Peyer's patch (tissue), 4 donors: Measurements from ENCODE around the gene CGNL1. TPM values are rescaled to one million over a fixed set of nuclear protein-coding genes. Genes with fewer than 3 reads are reported as not detected.

ENCODE experiments used
- DNase-seq, 3 donors: peaks; one replicate each; pipeline ENCODE4 v3.0.0-alpha.2; 2017 to 2019
- H3K27ac ChIP-seq, 4 donors: fragments of 200-600 bp; sonication (generic); one replicate each; pipeline ENCODE4 v1.5.1; 2016 to 2019
- H3K27me3 ChIP-seq, 2 donors: fragments of 200-600 bp; sonication (generic); one replicate each; pipeline ENCODE4 v1.5.1; 2019
- H3K36me3 ChIP-seq, 3 donors: fragments of 200-600 bp; sonication (generic); one replicate each; pipeline ENCODE4 v1.5.1; 2016 to 2019
- H3K4me1 ChIP-seq, 4 donors: fragments of 200-600 bp; sonication (generic); one replicate each; pipeline ENCODE4 v1.5.1; 2016 to 2019
- H3K4me3 ChIP-seq, 4 donors: fragments of 200-600 bp; sonication (generic); 1 replicate in 3 of 4; 2 replicates in 1 of 4; pipeline ENCODE4 v1.5.1; 2016 to 2019; ENCODE audit warnings: mild to moderate bottlenecking in 1 of 4
- H3K9me3 ChIP-seq, 4 donors: fragments of 200-600 bp; sonication (generic); one replicate each; pipeline ENCODE4 v1.5.1; 2016 to 2019; ENCODE audit warnings: mild to moderate bottlenecking in 1 of 4
- POLR2A ChIP-seq, 2 donors: fragments of 450-650 bp; IDR thresholded peaks; one replicate each; pipeline ENCODE4 v1.5.1; 2017; ENCODE audit warnings: antibody characterized with exemption in 2 of 2, mild to moderate bottlenecking in 2 of 2, moderate library complexity in 2 of 2
- total RNA-seq, 4 donors: library from RNA; depleted of rRNA; stranded (reverse); fragments of >200 nt; gene quantifications; one replicate each; pipeline ENCODE4 v1.1.0, GENCODE V29; 2016
- TF ChIP-seq, protein P1 (sequence below), 6 experiments: fragments of 450-650 bp in 4 of 6; fragments of 200-600 bp in 2 of 6; sonication (generic) in 1 of 6; IDR thresholded peaks; one replicate each; pipeline ENCODE4 v1.5.1; 2017 to 2019; ENCODE audit warnings: antibody characterized with exemption in 6 of 6, mild to moderate bottlenecking in 3 of 6, moderate library complexity in 1 of 6

CGNL1 gene
- total RNA-seq, 4 donors from 2014 or later: 1.2 to 9.9 (median 2.1) TPM

GRCh38 chr15:57582090-57582489 is 205.8 kb downstream of the CGNL1 start:
- H3K9me3 ChIP-seq: peaks cover 0 to 13% (median 5%) of the 10 kb centered on the region in 4 donors
- DNase-seq: peak in 1 of 3 donors; percentile 65
- no peak overlapping the region for H3K4me3 ChIP-seq
- no peaks in the 10 kb centered on the region for H3K27me3 ChIP-seq
- no peaks in the 10 kb centered on the region for H3K36me3 ChIP-seq
- H3K4me1 ChIP-seq: peaks cover 0 to 35% (median 3%) of the 10 kb centered on the region in 4 donors
- peak overlapping the region in 2 of 4 donors; percentile 59 to 83 for H3K27ac ChIP-seq
- TF ChIP-seq, protein P1, sequence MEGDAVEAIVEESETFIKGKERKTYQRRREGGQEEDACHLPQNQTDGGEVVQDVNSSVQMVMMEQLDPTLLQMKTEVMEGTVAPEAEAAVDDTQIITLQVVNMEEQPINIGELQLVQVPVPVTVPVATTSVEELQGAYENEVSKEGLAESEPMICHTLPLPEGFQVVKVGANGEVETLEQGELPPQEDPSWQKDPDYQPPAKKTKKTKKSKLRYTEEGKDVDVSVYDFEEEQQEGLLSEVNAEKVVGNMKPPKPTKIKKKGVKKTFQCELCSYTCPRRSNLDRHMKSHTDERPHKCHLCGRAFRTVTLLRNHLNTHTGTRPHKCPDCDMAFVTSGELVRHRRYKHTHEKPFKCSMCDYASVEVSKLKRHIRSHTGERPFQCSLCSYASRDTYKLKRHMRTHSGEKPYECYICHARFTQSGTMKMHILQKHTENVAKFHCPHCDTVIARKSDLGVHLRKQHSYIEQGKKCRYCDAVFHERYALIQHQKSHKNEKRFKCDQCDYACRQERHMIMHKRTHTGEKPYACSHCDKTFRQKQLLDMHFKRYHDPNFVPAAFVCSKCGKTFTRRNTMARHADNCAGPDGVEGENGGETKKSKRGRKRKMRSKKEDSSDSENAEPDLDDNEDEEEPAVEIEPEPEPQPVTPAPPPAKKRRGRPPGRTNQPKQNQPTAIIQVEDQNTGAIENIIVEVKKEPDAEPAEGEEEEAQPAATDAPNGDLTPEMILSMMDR (IDR thresholded peaks at IDR 0.05): no peak
- TF ChIP-seq POLR2A (IDR thresholded peaks at IDR 0.05): peak in 1 of 2 donors; percentile 68

- peaks cover 0 to 33% (median 3%) of the 10 kb centered on the region in 4 donors for H3K4me1 ChIP-seq
- no peak overlapping the region for H3K4me3 ChIP-seq
- H3K27me3 ChIP-seq: no peaks in the 10 kb centered on the region
- H3K9me3 ChIP-seq: peaks cover 0 to 13% (median 5%) of the 10 kb centered on the region in 4 donors
- H3K27ac ChIP-seq: no peak overlapping the region
- H3K36me3 ChIP-seq: no peaks in the 10 kb centered on the region
- DNase-seq: no peak
- TF ChIP-seq POLR2A (IDR thresholded peaks at IDR 0.05): no peak
- TF ChIP-seq, protein P1 (IDR thresholded peaks at IDR 0.05): no peak
These were observed 207.0 kb downstream of the CGNL1 start for GRCh38 chr15:57583282-57583681.

GRCh38 chr15:57583720-57584119 is 207.4 kb downstream of the CGNL1 start:
- Histone ChIP-seq H3K36me3 (no peaks in the 10 kb centered on the region), H3K27me3 (no peaks in the 10 kb centered on the region), H3K4me3 (no peak overlapping the region), H3K4me1 (peaks cover 0 to 29% (median 3%) of the 10 kb centered on the region in 4 donors), H3K9me3 (peaks cover 0 to 13% (median 5%) of the 10 kb centered on the region in 4 donors), H3K27ac (no peak overlapping the region)
- no peak for TF ChIP-seq POLR2A (IDR thresholded peaks at IDR 0.05)
- TF ChIP-seq, protein P1 (IDR thresholded peaks at IDR 0.05): no peak
- no peak for DNase-seq

GRCh38 chr15:57586661-57587424 is 210.5 kb downstream of the CGNL1 start:
- Histone ChIP-seq H3K36me3 (no peaks in the 10 kb centered on the region), H3K4me3 (no peak overlapping the region), H3K9me3 (peaks cover 0 to 13% (median 5%) of the 10 kb centered on the region in 4 donors), H3K27me3 (no peaks in the 10 kb centered on the region), H3K27ac (no peak overlapping the region), H3K4me1 (peaks cover 0 to 10% (median under 1%) of the 10 kb centered on the region in 4 donors)
- TF ChIP-seq POLR2A (IDR thresholded peaks at IDR 0.05): no peak
- TF ChIP-seq, protein P1 (IDR thresholded peaks at IDR 0.05): no peak
- DNase-seq: no peak

DNA sequence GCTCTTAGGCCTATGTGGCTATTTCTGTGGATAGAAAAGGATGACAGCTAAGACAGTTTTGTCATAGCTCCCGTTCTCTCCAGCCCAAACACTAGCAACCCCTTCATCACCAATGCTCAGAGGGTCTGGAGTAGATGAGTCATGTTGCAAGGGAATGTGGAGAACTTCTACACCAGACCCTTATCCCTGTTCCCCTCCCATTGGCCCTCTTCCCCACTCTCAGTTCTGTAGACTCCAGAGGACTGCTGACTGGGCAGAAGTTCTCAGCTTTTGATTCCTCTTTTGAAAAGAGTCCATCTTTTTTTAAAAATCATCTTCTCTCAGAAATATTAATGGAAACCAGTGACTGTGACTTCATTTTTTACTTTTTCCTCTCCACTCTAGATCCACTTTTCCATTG is 213.0 kb downstream of the CGNL1 start:
- no peak for DNase-seq
- no peak overlapping the region for H3K27ac ChIP-seq
- peaks cover 0 to 13% (median 0%) of the 10 kb centered on the region in 4 donors for H3K4me1 ChIP-seq
- H3K27me3 ChIP-seq: no peaks in the 10 kb centered on the region
- no peak overlapping the region for H3K4me3 ChIP-seq
- no peaks in the 10 kb centered on the region for H3K36me3 ChIP-seq
- TF ChIP-seq, protein P1 (IDR thresholded peaks at IDR 0.05): no peak
- no peak for TF ChIP-seq POLR2A (IDR thresholded peaks at IDR 0.05)
- no peaks in the 10 kb centered on the region for H3K9me3 ChIP-seq
